A673 (cell line): Measurements from ENCODE around the gene CSNK2A2.

ENCODE experiments used
- EZH2 ChIP-seq: fragments of 200-600 bp; sonication (generic); IDR thresholded peaks from 2 replicates; pipeline ENCODE4 v1.6.1; 2017; ENCODE audit warnings: borderline replicate concordance, low read depth, mild to moderate bottlenecking, mixed read lengths, antibody characterized with exemption, low read length; ENCODE audit not compliant: poor library complexity, severe bottlenecking
- TF ChIP-seq, protein P1 (sequence below): fragments of 300-800, 200-600 bp; sonication (generic); conservative IDR thresholded peaks from 2 replicates; pipeline ENCODE4 v1.5.1; 2017; ENCODE audit warnings: low read depth, mild to moderate bottlenecking, antibody characterized with exemption, low read length, moderate library complexity, mixed read lengths

DNA sequence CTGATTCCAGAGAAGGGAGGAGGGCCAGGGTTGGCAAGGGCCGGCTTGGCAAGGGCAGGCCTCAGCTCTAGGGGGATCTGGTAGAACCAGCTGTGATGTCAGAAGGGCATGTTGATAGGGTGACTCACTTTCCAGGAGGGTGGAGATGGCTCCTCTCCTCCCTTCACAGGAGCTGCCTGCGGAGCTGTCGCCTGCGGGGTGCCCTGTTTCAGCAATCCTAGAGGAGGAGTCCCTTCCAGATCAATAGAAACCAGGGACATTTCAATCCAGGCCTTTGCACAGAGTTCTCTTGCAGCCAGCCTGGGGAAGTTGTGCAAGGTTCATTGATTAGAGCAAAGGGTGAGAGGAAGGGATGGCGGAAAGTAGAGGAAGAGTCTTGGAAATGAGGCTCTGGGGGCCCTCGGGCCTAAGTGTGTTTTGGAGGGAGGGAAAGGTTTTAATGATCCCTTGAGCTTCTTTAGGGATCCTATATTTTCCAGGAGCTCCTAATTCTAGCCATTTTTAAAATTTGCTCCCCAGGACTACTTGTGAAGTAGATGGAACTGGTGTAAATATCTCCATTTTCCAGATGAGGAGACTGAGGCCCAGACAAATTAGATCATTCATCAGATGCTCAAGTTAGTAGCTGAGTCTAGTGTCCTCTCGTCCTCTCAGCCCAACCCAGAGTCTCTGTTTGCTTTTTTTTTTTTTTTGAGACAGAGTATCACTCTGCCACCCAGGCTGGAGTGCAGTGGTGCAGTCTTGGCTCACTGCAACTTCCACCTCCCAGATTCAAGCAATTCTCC lies 24.8 kb upstream of the CSNK2A2 start:
- TF ChIP-seq, protein P1, sequence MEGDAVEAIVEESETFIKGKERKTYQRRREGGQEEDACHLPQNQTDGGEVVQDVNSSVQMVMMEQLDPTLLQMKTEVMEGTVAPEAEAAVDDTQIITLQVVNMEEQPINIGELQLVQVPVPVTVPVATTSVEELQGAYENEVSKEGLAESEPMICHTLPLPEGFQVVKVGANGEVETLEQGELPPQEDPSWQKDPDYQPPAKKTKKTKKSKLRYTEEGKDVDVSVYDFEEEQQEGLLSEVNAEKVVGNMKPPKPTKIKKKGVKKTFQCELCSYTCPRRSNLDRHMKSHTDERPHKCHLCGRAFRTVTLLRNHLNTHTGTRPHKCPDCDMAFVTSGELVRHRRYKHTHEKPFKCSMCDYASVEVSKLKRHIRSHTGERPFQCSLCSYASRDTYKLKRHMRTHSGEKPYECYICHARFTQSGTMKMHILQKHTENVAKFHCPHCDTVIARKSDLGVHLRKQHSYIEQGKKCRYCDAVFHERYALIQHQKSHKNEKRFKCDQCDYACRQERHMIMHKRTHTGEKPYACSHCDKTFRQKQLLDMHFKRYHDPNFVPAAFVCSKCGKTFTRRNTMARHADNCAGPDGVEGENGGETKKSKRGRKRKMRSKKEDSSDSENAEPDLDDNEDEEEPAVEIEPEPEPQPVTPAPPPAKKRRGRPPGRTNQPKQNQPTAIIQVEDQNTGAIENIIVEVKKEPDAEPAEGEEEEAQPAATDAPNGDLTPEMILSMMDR, result no peak
- no peak for TF ChIP-seq EZH2
